Breast epithelium (tissue), 4 donors: ENCODE data around the gene DVL1. TPM values are rescaled to one million over a fixed set of nuclear protein-coding genes. Genes with fewer than 3 reads are reported as not detected.
A peak's percentile ranks its signal among the peaks of the same experiment; 100 is the strongest.

Experiments used
- DNase-seq, 2 donors: peaks; one replicate each; pipeline ENCODE4 v3.0.0-alpha.2; 2019; ENCODE audit warnings: low spot score in 2 of 2
- H3K27ac ChIP-seq, 2 donors: fragments of 200-600 bp; sonication (generic) in 1 of 2; one replicate each; pipeline ENCODE4 v1.5.1; 2016 to 2019; ENCODE audit warnings: mild to moderate bottlenecking in 1 of 2
- H3K27me3 ChIP-seq, 2 donors: fragments of 200-600 bp; sonication (generic) in 1 of 2; one replicate each; pipeline versions ENCODE4 v1.5.1 to v1.6.0; 2017 to 2019; ENCODE audit warnings: control low read depth in 1 of 2, mild to moderate bottlenecking in 1 of 2
- H3K36me3 ChIP-seq: fragments of 200-600 bp; one replicate; pipeline ENCODE4 v1.5.1; 2019
- H3K4me1 ChIP-seq, 2 donors: fragments of 200-600 bp; sonication (generic); one replicate each; pipeline ENCODE4 v1.5.1; 2016 to 2019; ENCODE audit warnings: control low read depth in 1 of 2
- H3K4me3 ChIP-seq, 3 donors: fragments of 200-600 bp; sonication (generic); 1 replicate in 2 of 3; 2 replicates in 1 of 3; pipeline ENCODE4 v1.5.1; 2016 to 2019; ENCODE audit warnings: mild to moderate bottlenecking in 3 of 3, moderate library complexity in 2 of 3
- H3K9me3 ChIP-seq, 2 donors: fragments of 200-600 bp; sonication (generic) in 1 of 2; one replicate each; pipeline ENCODE4 v1.5.1; 2016 to 2019; ENCODE audit warnings: control low read depth in 1 of 2
- POLR2A ChIP-seq: fragments of 450-650 bp; IDR thresholded peaks from one replicate; pipeline ENCODE4 v1.6.1; 2016; ENCODE audit warnings: antibody characterized with exemption, mild to moderate bottlenecking, moderate library complexity
- POLR2AphosphoS5 ChIP-seq, 3 donors: sonication (generic); formaldehyde crosslinking; IDR thresholded peaks; one replicate each; pipeline ENCODE4 v1.6.1; 2017; ENCODE audit warnings: antibody characterized with exemption in 3 of 3
- intact Hi-C: fragments of 100-400 bp; cut with DNase I; formaldehyde crosslinking; loops from one replicate; pipeline ENCODE4 v1.15.1; 2023; ENCODE audit warnings: low total_unique reads
- total RNA-seq, 3 donors: library from RNA; depleted of rRNA; stranded (reverse); fragments of >200 nt; gene quantifications; one replicate each; pipeline ENCODE4 v1.1.0, GENCODE V29; 2016
- TF ChIP-seq, protein P1 (sequence below), 3 donors: fragments of 450-650 bp; IDR thresholded peaks; one replicate each; pipeline ENCODE4 v1.5.1; 2016 to 2017; ENCODE audit warnings: antibody characterized with exemption in 3 of 3, mild to moderate bottlenecking in 3 of 3, moderate library complexity in 3 of 3

The DVL1 gene
- total RNA-seq = 10 to 100 TPM; 55.2 to 70.1 (median 55.2) TPM

DNA sequence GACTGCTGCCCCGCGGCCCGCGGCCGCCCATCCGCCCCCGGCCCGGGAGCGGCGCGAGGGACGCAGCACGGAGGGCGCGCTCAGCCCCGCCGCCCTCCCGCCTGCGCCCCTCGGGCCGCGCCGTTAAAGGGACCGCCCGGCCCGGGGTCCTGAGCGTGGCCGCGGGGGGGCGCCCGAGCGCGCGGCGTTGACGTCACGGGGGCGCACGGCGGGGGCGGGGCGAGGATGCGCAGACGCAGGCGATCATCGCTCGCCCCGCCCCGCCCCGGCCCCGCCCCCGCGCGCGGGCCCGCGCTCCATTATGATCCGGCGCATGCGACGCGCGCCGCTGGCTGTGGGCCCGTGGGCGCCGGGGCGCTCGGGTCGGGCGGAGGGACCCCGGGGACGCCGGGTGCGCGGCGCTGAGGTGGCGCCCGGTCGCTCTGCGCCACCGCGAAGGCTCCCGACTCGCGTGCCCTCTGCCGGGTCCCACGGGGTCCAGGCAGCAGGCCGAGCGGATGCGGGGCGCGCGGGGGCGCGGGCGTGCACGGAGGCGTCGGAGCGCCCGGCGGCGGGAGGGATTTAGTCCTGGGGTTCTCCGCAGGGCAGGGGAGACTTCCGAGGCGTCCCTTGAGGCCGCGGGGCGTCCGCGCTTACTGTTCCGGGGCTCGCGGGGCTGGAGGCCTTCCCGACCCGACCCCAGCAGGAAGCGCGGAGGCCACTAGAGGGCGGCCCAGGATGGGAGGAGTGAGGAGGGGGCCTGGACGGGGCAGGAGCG, at the start of gene DVL1:
DVL1 (minus strand) TSS at position 163 of the 757 bp plus-strand sequence. CDS start 353 bp downstream, outside the sequence.
- H3K27ac ChIP-seq = peak within 1 kb of the TSS; percentile 85 to 89

DNA sequence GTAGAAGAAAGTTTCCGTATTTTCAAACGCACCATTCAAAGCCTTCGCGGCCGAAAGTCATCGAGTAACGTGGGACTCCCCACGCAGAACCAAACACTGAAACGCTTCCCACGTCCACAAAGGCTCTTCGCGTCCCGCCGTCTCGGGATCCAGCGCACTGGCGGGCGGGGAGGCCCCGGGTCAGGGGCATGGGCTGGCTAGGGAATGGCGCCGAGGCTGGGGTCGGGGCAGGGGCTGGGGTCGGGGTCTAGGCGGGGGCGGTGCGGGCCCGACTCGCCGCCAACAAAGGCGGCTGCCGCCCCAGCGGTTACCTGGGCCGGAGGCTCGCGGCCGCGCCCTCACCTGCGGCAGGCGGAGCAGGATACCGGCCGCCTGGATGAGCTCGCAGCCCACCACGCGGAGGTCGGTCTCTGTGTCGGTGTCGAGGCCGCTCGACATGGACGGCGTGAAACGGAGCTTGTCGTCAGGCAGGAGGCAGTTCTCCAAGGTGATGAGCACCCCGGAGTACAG, 49.5 kb upstream of the DVL1 start:
- peaks cover 0 to 18% of the 10 kb centered on the region in 2 donors for H3K4me1 ChIP-seq
- peak overlapping the region; percentile 94 to 100 (median 99) for H3K4me3 ChIP-seq
- no peaks in the 10 kb centered on the region for H3K9me3 ChIP-seq
- TF ChIP-seq POLR2A (no peak), POLR2AphosphoS5 (IDR thresholded peaks at IDR 0.05) (no peak)
- TF ChIP-seq, protein P1, sequence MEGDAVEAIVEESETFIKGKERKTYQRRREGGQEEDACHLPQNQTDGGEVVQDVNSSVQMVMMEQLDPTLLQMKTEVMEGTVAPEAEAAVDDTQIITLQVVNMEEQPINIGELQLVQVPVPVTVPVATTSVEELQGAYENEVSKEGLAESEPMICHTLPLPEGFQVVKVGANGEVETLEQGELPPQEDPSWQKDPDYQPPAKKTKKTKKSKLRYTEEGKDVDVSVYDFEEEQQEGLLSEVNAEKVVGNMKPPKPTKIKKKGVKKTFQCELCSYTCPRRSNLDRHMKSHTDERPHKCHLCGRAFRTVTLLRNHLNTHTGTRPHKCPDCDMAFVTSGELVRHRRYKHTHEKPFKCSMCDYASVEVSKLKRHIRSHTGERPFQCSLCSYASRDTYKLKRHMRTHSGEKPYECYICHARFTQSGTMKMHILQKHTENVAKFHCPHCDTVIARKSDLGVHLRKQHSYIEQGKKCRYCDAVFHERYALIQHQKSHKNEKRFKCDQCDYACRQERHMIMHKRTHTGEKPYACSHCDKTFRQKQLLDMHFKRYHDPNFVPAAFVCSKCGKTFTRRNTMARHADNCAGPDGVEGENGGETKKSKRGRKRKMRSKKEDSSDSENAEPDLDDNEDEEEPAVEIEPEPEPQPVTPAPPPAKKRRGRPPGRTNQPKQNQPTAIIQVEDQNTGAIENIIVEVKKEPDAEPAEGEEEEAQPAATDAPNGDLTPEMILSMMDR (IDR thresholded peaks at IDR 0.05) = no peak
- intact Hi-C loops = no loop called here
- H3K27ac ChIP-seq = peak overlapping the region; percentile 82 to 88
- no peaks in the 10 kb centered on the region for H3K27me3 ChIP-seq
- no peak for DNase-seq
- peaks cover 10% of the 10 kb centered on the region for H3K36me3 ChIP-seq

More for the DNA sequence above, at the start of gene DVL1:
- H3K4me1 ChIP-seq = peaks cover 18 to 32% of the 10 kb centered on the region in 2 donors
- H3K4me3 ChIP-seq = peak within 1 kb of the TSS; percentile 65 to 99 (median 76)
- no peaks in the 10 kb centered on the region for H3K36me3 ChIP-seq
- peak in 1 of 2 donors; percentile 51 for DNase-seq
- H3K9me3 ChIP-seq = no peaks in the 10 kb centered on the region
- H3K27me3 ChIP-seq = no peaks in the 10 kb centered on the region
- intact Hi-C loops = no loop called here
- TF ChIP-seq, protein P1 (IDR thresholded peaks at IDR 0.05) = peak in 2 of 3 donors; percentile 40 to 52
- TF ChIP-seq POLR2AphosphoS5 (IDR thresholded peaks at IDR 0.05) (peak in 2 of 3 donors; percentile 11 to 16), POLR2A (no peak)

DNA sequence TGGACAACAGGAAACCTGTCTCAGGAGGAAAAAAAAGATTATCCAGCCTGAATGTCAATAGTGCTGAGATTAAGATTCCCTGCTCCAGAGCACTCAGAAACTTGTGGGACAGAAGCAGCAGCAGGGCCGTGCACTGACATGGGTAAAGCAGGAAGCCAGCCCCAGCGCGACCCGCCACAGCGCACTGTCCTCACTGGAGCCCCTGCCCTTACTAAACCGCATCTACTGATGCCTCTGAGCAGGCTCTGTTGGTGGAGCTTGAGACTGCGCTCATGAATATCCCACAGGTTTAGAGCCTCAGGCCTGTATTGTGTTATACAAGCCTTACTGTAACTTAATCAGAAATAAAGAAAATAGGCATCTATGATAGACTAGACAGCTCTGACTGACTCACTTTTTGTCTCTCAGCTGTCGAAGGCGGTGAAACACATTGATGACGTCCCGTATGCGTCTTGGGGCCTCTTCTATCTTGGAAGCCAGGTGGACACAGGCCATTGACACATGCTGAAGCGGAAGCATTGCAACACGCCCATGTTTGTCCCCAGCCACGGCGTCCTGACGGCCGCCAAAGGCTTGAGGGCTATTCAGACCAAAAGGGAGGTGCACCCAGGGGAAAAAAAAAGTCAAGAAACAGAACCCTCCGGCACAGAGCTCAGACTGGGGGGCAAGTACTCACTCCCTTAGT, 48.8 kb upstream of the DVL1 start:
- peaks cover 0 to 18% of the 10 kb centered on the region in 2 donors for H3K4me1 ChIP-seq
- peaks cover 10% of the 10 kb centered on the region for H3K36me3 ChIP-seq
- H3K27ac ChIP-seq = peak overlapping the region in 1 of 2 donors; percentile 82
- H3K27me3 ChIP-seq = no peaks in the 10 kb centered on the region
- intact Hi-C loops = no loop called here
- TF ChIP-seq, protein P1 (IDR thresholded peaks at IDR 0.05) = no peak
- TF ChIP-seq POLR2AphosphoS5 (IDR thresholded peaks at IDR 0.05) = no peak
- H3K4me3 ChIP-seq = peak overlapping the region; percentile 94 to 100 (median 99)
- no peaks in the 10 kb centered on the region for H3K9me3 ChIP-seq
- DNase-seq = no peak

DNA sequence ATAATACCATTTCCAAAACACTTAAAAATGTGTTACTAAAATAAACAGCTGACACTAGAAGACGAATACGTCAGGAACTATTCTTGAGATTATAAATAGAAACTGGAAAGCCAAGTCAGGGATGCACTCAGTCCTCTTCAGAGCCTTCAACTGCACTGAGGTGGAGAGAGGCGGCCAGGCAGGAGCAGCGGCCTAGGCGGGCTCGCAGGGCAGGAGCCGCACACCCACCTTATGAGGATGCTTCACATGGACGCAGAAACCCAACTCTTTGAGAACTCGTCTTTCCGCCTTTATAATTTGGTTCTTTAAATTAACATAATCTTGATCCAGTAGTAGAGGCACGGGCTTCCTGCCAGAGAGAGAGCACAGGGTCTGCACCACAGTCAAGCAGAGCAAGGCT, 45.9 kb upstream of the DVL1 start:
- H3K27me3 ChIP-seq = no peaks in the 10 kb centered on the region
- peaks cover 20% of the 10 kb centered on the region for H3K36me3 ChIP-seq
- peaks cover 0 to 11% of the 10 kb centered on the region in 2 donors for H3K4me1 ChIP-seq
- no peak for DNase-seq
- H3K4me3 ChIP-seq = no peak overlapping the region
- TF ChIP-seq, protein P1 (IDR thresholded peaks at IDR 0.05) = no peak
- TF ChIP-seq POLR2AphosphoS5 (IDR thresholded peaks at IDR 0.05) (no peak), POLR2A (no peak)
- H3K9me3 ChIP-seq = no peaks in the 10 kb centered on the region
- no peak overlapping the region for H3K27ac ChIP-seq
- intact Hi-C loops = no loop called here
